ENCODE results near the gene GM2A.

GRCh38 chr5:151298063-151298855 lies 45.3 kb downstream of the GM2A start:
- TF ChIP-seq EZH2 (IDR thresholded peaks at IDR 0.05) (no peak), POLR2AphosphoS5 (IDR thresholded peaks at IDR 0.05; ENCODE audit: borderline replicate concordance, low read depth, low read length) (no peak)
